HS-27A (cell line): ENCODE results near the gene DAAM1.
A peak's percentile ranks its signal among the peaks of the same experiment; 100 is the strongest.

Experiments used
- DNase-seq: peaks from one replicate; pipeline ENCODE4 v3.0.0-alpha.2; 2012; ENCODE audit warnings: low read depth, missing footprints

DAAM1 gene

DNA sequence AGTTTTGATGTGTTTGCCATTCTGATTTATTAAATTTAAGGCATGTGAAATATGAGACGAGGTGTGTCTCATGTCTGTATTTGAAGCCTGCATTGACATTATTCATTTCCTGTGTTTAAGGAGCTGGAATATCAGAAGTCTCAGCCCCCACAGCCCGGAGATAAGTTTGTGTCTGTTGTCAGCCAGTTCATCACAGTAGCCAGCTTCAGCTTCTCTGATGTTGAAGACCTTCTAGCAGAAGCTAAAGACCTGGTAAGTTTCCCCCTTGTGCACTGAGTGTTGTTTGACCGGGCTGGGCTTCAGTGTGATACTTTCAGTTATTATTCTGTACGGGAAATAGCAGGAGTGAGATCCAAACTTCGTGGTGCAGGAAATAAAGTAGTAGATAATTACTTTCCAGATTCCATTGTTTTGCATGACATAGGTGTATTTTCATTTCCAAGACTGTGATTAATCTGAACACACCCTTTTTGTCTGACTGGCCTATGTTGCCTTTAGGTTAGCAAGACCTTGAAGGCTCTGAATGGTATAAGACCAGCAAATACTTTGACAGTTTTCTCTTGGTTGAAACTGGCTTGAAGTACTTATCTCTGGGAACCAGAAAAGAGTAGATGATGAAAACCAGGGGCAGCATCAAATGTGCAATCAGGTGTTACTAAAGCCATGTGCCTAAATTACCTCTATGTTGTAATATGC lies 175.2 kb downstream of the DAAM1 start:
- no peak for DNase-seq

DNA sequence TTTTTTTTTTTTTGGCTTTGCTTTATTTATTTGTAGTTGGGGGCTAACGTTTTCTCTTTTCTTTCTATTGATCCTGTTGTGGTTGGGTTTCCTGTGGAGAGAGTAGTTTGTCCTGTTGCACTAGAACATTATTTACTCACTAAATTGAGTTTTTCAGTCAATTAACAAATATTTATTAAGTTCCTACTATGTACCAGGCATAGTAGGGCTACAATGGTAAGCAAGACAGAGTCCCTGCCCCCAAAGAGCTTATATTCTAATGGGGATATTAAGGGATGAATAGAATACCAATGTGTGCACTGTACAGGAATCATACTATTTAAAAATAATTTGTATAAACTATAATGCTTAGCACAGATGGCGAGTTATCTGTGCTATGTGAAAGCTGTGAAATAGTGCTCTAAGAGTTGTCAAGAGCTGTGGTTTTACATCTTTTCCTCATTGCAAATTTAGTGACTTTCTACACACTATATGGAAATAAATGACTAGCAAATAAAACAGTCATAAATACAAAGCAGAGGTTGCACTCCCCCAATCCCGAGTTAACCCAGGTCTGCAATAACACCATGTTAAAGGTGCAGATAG lies 181.8 kb downstream of the DAAM1 start:
- no peak for DNase-seq

DNA sequence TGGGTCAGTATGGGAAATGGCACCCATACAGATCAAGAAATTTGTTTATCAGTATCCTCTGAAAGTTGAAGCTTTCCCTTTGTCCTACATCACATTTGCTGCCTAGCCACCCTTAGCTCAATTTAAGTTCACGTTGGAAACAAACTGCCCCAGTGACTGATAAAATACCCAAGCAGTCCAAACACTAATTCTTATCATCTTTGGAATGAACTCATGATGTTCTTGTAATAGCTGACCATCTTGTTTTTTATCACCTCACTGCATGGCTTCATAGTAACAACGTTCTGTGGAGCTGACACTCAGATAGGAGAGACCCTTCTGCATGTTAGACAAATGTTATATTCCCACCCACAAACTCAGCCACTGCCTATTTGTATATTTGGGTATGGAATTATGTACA lies 183.3 kb downstream of the DAAM1 start:
- no peak for DNase-seq

DNA sequence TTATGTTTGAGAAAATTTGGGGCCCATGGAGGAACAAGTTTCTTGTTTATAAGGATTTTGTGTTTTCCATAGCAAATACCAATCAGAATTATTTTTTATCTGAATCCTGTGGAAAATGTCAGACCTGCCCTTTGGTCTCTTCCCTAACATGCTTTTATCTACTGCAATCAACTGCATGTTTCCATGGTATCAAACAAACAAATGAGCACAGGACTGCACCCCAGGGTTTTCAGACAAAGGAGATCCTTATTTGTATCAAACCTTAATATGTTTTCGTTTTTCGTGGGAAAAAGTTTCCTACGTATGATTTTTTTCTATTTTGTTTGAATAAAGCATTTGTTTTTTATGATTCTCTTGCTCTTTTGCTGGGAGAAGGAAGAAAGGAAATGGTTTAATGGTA lies 185.6 kb downstream of the DAAM1 start:
- no peak for DNase-seq

DNA sequence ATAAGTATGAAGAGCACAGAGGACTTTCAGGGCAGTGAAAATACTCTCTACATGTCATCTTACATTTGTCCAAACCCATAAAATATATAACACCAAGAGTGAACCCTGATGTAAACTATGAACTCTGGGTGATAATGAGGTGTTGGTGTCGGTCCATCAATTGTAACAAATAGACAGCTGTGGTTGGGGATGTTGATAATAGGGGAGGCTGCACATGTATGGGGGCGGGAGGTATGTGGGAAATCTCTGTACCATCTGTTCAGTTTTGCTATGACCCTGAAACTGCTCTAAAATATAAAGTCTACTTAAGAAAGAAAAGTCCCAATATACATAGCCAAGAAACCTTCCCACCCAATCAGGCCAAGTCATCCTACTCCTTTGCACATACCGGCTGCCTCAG lies 188.2 kb downstream of the DAAM1 start:
- no peak for DNase-seq

DNA sequence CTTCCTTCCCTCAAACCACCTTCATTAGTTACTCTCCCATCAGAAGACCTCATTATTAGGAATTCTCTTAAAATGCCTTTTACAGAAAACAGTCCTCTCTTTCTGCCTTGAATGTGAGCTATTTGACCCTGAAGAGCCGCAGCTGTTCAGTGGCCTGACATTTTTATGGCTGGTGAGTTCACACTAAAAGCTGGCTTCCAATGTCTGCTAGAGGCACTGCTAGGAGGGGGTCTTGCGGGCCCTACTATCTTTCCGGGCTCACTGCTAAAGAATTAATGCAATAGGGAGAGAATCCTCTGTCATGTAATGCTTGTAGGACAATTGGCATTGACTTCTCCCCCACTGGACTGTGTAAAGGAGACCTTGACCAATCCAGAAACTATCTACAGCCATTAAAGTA lies 189.0 kb downstream of the DAAM1 start:
- no peak for DNase-seq

DNA sequence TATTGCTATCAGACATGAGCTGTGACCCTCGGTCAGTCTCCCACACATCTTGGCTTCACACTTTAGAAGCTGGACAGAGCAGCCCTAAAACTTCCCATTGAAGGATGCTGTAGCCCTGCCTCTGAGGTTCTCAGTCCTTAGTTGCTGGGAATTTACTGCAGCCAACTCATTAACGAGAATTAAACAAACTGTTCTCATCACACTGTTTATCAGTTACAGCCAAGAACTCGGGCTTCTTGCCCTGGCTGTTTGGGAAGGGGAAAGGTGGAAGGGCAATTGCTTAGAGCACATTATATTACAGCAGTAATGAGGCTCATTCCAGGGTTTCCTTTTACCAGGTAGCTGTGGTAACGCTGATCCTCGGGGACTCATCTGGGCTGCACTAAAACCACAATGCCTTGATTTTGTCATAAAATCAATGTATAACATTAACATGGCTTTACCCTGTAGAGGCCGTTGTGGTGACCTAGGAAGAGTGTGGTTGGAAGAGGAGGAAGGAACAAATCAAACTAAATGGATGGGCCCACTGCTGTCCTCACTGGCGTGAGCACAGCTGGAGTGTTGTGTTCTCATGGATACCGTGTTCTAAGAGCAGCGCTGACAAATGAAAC lies 189.6 kb downstream of the DAAM1 start:
- no peak for DNase-seq

DNA sequence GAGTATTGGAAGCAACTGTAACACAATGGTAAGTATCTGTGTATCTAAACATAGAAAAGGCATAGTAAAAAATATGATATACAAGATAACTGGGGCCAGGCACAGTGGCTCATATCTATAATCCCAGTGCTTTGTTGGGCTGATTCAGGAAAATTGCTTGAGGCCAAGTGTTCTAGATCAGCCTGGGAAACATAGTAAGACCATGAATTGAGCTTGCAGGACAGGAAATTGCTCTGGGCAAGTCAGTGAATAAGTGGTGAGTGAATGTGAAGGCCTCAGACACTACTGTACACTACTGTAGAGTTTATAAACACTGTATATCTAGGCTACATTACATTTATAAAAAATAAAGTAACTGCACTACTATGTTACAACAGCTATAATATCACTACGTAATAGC lies 201.5 kb downstream of the DAAM1 start:
- DNase-seq = no peak

DNA sequence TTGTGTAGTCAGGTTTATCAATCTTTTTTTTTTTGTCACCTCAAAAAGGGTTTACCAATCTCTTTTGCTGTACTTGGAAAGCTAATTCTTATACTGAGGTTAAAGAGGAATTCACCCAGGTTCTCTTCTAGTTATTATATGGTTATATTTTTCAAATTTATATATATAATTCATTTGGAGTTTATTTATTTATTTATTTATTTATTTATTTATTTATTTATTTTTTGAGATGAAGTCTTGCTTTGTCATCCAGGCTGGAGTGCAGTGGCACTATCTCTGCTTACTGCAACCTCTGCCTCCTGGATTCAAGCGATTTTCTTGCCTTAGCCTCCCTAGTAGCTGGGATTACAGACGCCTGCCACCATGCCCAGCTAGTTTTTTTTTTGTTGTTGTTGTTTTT lies 202.9 kb downstream of the DAAM1 start:
- DNase-seq = no peak

DNA sequence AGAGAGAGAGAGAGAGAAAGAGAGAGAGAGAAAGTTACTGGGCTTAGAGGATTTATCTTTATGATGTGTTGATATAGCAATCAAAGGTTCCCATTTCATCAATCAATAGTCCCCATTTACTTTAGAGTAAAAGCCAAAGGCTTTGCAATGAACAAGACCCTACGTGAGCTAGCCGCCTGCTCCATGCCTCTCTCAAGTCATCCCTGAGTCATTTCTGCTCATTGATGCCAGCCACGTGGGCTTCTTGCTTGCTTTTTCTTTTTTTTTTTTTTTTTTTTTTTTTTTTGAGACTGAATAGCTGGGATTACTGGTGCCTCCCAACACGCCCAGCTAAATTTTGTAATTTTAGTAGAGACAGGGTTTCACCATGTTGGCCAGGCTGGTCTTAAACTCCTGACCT lies 205.8 kb downstream of the DAAM1 start:
- peak; percentile 19 for DNase-seq

DNA sequence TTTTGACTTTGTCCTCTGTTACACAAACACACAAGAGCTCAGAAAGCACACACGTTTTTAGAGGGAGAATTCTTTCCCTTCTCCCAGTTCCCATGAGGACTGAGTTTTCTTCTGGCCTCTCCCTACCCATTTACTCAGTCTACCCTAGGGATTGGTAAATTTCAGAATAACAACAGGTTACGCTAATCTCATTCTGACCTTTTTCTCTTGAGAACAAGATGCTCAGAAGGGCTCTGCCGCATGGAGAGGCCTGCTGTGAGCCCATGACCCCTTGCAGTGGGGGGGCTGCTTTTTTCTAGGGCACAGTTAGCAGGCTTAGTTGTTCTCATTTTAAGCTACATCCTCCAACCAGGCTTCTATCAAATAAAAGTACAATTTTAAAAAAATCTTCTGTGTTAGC lies 207.2 kb downstream of the DAAM1 start:
- no peak for DNase-seq

DNA sequence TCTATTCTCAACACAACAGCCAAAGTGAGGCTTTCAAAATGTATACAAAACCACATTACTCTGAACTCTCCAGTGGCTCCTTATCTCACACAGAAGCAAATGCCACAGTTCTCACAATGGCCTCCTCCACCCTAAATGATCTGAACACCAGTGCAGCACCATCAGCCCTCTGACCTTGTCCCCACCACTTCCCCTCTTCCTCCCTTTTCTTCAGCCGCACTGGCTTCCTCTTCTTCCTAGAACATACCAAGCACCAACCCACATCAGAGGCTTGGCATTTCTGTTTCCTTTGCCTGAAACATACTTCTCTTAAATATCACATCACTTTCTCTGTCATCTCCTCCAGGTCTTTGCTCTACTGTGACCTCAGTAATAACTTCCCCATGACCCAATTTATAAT lies 210.4 kb downstream of the DAAM1 start:
- DNase-seq = no peak

DNA sequence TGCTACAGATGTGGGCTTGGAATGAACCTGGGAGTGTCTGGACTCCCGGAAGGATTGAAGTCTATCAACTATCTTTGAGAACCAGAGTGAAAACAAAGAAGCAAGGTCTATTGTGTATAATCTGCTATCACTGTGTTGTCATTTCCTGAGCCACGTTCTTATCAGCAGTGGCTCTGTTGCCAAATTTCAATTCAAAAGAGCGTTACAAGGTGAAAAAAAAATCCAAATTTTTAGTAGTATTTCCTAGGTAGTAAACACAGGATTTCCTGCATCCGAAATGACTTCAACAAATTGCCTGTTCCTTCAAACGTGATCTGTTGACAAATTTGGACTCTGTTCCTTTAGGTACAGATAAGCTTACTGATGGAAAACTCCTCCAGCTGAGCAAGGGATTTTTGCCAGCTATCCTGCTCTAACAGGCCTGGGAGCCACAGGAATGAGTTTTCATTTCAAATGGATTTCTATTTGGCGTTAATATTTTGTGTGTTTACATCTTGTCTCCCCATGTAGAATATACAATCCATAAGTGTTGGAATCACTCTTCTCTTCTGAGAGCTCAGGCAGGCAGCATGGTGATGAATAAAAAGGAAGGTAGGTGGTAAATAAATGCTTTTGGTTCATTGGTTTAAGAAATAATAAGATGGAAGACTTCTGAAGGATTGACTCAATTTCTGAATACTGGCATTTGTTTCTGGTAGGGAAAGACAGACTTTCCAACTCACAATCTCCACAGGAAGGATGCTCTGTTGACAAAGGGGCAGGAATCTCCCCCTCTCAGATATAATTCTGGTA lies 218.2 kb downstream of the DAAM1 start:
- DNase-seq = no peak

DNA sequence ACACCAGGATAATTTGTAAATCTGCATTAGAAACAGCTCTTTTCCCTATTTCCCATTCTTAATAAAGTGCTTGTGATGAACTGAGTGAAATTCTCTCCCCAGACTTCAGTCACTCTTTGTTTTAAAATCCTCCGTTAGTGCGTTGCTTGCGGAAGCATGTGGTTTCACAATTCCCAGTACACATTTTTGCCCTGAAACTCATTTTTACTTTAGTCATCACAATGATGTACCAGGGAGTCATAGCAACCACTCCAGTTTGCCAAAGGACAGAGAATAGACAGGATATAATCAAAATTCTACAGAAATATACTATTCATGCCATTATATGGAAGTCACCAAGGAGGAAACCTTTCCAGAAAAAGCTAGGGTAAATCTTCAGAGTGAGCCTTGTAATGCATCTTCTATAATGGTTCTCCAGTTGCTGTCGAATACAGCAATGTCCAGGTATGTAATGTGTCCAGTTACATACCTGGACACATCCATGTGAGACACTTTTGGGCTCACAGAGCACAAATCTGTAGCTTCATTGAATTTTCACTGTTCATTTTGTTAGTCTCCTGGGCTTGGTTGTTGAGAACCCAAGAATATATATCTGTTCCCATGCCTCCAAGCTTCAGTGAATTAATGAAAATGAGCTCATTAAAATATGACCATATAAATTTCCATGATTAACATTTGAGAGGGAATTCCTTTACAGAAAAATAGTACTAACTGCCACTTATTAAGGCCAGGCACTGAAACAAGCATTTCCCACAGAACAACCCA lies 219.0 kb downstream of the DAAM1 start:
- peak; percentile 54 for DNase-seq

DNA sequence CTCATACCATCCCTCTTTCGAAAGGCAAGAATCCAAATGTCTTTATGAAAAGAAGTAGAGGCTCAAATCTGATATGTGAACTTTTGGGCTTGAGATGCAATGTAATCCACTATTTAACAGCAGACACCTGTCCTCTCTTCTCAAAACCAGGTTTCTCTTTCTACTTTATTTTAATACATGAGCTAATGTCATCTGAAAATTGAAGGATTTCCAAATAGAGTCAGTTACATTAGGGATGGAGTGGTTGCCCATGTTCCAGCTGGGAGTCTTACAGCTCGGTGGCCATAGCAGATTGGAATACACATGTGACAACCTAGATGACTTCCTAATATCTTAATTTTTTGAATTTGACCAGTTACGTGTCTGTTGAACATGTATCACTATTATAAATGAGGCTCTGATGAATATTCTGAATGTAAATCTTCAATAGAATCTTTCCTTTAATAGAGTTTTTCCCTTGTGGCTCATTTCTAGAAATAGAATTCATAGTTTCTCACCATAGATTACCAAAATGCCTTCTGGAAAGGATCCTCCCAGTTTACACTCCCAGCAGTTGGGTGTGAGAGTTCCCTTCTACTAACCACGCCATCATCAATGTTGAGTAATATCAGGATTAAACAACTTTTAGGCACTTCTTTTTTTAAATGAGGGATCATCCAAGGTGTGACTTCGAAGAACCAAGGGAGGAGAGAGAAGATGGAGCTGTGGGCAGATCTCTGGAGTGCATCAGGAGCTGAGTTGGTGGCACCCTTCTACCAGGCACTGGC lies 227.6 kb downstream of the DAAM1 start:
- no peak for DNase-seq

DNA sequence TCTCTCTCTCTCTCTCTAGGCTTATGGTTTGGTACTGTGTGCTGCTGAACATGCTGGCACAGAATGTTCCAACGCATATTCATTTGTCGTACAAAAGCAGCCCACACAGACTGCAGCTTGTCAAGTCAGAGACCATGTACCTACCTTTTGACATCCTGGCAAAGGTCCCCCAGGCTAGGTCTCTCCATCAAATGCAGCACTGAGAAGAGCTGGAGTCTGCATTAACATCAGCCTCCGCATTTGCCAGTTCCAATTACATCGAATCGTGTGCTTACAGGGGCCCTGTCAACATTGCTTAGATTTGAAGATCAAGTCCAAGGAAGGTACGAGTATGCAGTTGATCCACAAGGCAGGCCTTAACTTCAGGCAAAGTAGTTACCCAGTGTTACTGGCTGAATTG lies 228.8 kb downstream of the DAAM1 start:
- DNase-seq = no peak

DNA sequence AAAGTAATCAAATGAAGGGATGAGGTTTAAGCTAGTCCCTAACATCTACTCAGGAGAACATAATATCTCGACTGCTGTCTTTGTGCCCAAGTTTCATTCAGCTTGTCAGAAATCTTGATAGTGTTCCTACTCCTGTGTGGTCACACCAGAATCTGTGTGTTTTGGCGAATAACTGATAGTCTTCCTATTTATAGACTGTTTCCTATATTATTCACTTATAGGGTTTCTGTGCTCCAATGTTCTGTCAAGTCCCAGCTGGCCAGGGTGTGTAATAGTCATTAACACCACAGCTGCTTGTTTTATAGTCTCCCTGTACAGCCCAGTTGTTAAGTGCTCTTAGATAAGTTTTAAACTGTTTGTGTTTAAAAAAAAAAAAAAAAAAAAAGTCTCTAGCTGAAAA lies 230.8 kb downstream of the DAAM1 start:
- DNase-seq = no peak
